CD4-positive, alpha-beta T cell (primary cell): ENCODE measurements around the gene PLLP. TPM values are rescaled to one million over a fixed set of nuclear protein-coding genes. Genes with fewer than 3 reads are reported as not detected.

Source experiments
- ATAC-seq: fragments of 200-7000 bp; cut with Tn5 transposase; one replicate; pipeline ENCODE4 v1.10.0; 2022; ENCODE audit warnings: mild to moderate bottlenecking; ENCODE audit not compliant: poor library complexity
- CTCF ChIA-PET: fragments of 350-600 bp; sonication (Branson Sonifier 250); formaldehyde crosslinking; loops from one replicate; lab custom pipeline; 2021; ENCODE audit warnings: antibody characterized with exemption, inconsistent platforms; lab: Charles Lee
- POLR2A ChIA-PET: fragments of 350-600 bp; sonication (Branson Sonifier 250); formaldehyde crosslinking; loops from one replicate; lab custom pipeline; 2021; ENCODE audit warnings: antibody characterized with exemption, inconsistent platforms; lab: Charles Lee
- DNase-seq, 14 experiments: peaks; one replicate each; pipeline ENCODE4 v3.0.0-alpha.2; 2013 to 2020; ENCODE audit warnings: mixed read lengths in 2 of 14
- H3K27ac ChIP-seq, 2 donors: one replicate each; pipeline versions ENCODE4 v1.5.1 to v1.7.0; 2013; ENCODE audit warnings: low read length in 2 of 2, low read depth in 1 of 2, mild to moderate bottlenecking in 1 of 2
- H3K27me3 ChIP-seq, 2 experiments: 1 replicate in 1 of 2; 2 replicates in 1 of 2; pipeline versions ENCODE4 v1.6.1 to v1.7.0; 2013; ENCODE audit warnings: low read length in 2 of 2, control low read depth in 1 of 2, mild to moderate bottlenecking in 1 of 2, moderate library complexity in 1 of 2; ENCODE audit not compliant: insufficient read depth in 2 of 2, control insufficient read depth in 1 of 2
- H3K36me3 ChIP-seq: one replicate; pipeline ENCODE4 v1.6.1; 2013; ENCODE audit warnings: low read length, control low read depth; ENCODE audit not compliant: insufficient read depth
- H3K4me1 ChIP-seq: one replicate; pipeline ENCODE4 v1.6.1; 2013; ENCODE audit warnings: low read length, control low read depth; ENCODE audit not compliant: insufficient read depth
- H3K4me3 ChIP-seq: one replicate; pipeline ENCODE4 v1.5.1; 2013; ENCODE audit warnings: mild to moderate bottlenecking, low read length, moderate library complexity
- H3K9me3 ChIP-seq, 2 experiments: 1 replicate in 1 of 2; 2 replicates in 1 of 2; pipeline versions ENCODE4 v1.6.1 to v1.7.0; 2013; ENCODE audit warnings: low read length in 2 of 2, mild to moderate bottlenecking in 2 of 2, control low read depth in 1 of 2, moderate library complexity in 1 of 2; ENCODE audit not compliant: control insufficient read depth in 1 of 2, insufficient read depth in 1 of 2
- H3K27ac Mint-ChIP-seq: one replicate; pipeline ENCODE4 v1.8.0; 2020; ENCODE audit warnings: mixed read lengths
- H3K27me3 Mint-ChIP-seq: one replicate; pipeline ENCODE4 v1.8.0; 2021; ENCODE audit warnings: mixed read lengths
- H3K36me3 Mint-ChIP-seq: one replicate; pipeline ENCODE4 v1.8.0; 2021; ENCODE audit warnings: low read depth, mixed read lengths
- H3K4me1 Mint-ChIP-seq: one replicate; pipeline ENCODE4 v1.8.0; 2021; ENCODE audit warnings: low read depth, mixed read lengths
- H3K4me3 Mint-ChIP-seq: one replicate; pipeline ENCODE4 v1.8.0; 2020; ENCODE audit warnings: mild to moderate bottlenecking, mixed read lengths
- H3K9me3 Mint-ChIP-seq: one replicate; pipeline ENCODE4 v1.8.0; 2020; ENCODE audit warnings: mixed read lengths
- intact Hi-C, 2 experiments: fragments of 100-400 bp; cut with DNase I in 1 of 2; cut with micrococcal nuclease in 1 of 2; formaldehyde crosslinking; loops; one replicate each; pipeline versions ENCODE4 v1.15.1 to v1.9.0; 2023 to 2025; cut with DNase I, micrococcal nuclease
- total RNA-seq, 174 experiments: library from RNA in 2 of 174; stranded (reverse) in 2 of 174; gene quantifications; one replicate each; pipeline ENCODE4 v1.2.3 and lab custom pipeline; 2021 to 2026
- TF ChIP-seq, protein P1 (sequence below): fragments of 200-600 bp; IDR thresholded peaks from one replicate; pipeline ENCODE4 v1.8.0; 2022; ENCODE audit warnings: antibody characterized with exemption, mild to moderate bottlenecking

PLLP gene
- total RNA-seq, 2 experiments from 2014 or later, result 1.8 to 2.5 TPM

DNA sequence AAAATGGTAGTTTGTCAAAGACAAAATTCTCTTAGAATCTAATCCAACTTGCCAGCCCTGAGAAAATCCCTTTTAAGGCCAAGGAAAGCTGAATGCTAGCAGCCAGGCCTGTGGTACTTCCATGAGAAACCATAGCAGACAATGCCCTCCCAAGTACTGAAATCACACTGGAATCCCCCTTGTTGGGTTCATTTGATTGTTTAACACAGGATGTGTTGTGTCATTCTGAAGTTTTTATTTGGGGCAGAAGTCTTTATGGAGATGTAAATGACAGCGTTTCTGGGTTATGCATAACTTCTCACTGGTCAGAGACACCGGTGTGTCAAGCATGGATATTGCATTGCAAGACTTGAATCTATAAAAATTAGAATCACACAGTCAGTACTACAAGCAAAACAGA lies 45.4 kb downstream of the PLLP start:
- peak in 1 of 14 experiments; percentile 23 for DNase-seq
- H3K9me3 ChIP-seq, result no peaks in the 10 kb centered on the region
- no peak for ATAC-seq
- TF ChIP-seq, protein P1, sequence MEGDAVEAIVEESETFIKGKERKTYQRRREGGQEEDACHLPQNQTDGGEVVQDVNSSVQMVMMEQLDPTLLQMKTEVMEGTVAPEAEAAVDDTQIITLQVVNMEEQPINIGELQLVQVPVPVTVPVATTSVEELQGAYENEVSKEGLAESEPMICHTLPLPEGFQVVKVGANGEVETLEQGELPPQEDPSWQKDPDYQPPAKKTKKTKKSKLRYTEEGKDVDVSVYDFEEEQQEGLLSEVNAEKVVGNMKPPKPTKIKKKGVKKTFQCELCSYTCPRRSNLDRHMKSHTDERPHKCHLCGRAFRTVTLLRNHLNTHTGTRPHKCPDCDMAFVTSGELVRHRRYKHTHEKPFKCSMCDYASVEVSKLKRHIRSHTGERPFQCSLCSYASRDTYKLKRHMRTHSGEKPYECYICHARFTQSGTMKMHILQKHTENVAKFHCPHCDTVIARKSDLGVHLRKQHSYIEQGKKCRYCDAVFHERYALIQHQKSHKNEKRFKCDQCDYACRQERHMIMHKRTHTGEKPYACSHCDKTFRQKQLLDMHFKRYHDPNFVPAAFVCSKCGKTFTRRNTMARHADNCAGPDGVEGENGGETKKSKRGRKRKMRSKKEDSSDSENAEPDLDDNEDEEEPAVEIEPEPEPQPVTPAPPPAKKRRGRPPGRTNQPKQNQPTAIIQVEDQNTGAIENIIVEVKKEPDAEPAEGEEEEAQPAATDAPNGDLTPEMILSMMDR, result no peak
- peaks cover 3% of the 10 kb centered on the region for H3K4me1 ChIP-seq
- H3K9me3 Mint-ChIP-seq, result no peaks in the 10 kb centered on the region
- H3K4me3 Mint-ChIP-seq, result no peak overlapping the region
- H3K27ac Mint-ChIP-seq, result no peak overlapping the region
- H3K27me3 Mint-ChIP-seq, result no peaks in the 10 kb centered on the region
- no peak overlapping the region for H3K4me3 ChIP-seq
- H3K27ac ChIP-seq, result no peak overlapping the region
- no peaks in the 10 kb centered on the region for H3K27me3 ChIP-seq
- H3K36me3 ChIP-seq, result peaks cover 32% of the 10 kb centered on the region
- intact Hi-C loops, result no loop called here
- peaks cover 42% of the 10 kb centered on the region for H3K36me3 Mint-ChIP-seq
- ChIA-PET POLR2A (interaction anchor here (0.7 kb wide), 2 partner anchors 31 to 207 kb away, joined by 4 read pairs; no protein-coding TSS in a partner anchor), CTCF (no interaction called here)
- peaks cover 3% of the 10 kb centered on the region for H3K4me1 Mint-ChIP-seq

DNA sequence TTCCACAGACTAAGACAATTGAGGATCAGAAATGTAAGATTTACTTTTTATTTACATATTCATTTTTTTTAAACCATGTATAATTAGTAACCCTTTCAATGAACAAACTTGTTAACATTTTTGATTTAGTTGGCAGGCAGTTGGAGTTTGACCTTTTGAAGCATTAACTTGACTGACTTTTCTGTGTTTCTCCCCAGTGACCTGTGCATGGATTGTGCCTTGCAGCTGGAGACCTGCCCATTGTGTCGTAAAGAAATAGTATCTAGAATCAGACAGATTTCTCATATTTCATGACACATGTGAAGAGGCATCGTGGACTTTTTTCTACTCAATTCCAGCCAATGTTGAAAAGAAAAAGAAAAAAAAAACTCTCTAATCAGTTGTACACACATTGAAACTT lies 45.8 kb downstream of the PLLP start:
- Histone ChIP-seq H3K27me3 (no peaks in the 10 kb centered on the region), H3K9me3 (no peaks in the 10 kb centered on the region), H3K4me3 (no peak overlapping the region), H3K4me1 (no peaks in the 10 kb centered on the region), H3K36me3 (peaks cover 36% of the 10 kb centered on the region), H3K27ac (no peak overlapping the region)
- TF ChIP-seq, protein P1, result no peak
- Mint-ChIP-seq H3K27ac (no peak overlapping the region), H3K27me3 (no peaks in the 10 kb centered on the region), H3K4me1 (no peaks in the 10 kb centered on the region), H3K9me3 (no peaks in the 10 kb centered on the region), H3K36me3 (peaks cover 46% of the 10 kb centered on the region), H3K4me3 (no peak overlapping the region)
- DNase-seq (no peak), ATAC-seq (no peak)
- intact Hi-C loops, result no loop called here
- ChIA-PET CTCF (no interaction called here), POLR2A (interaction anchor here (0.7 kb wide), 2 partner anchors 30 to 208 kb away, joined by 4 read pairs; no protein-coding TSS in a partner anchor)

DNA sequence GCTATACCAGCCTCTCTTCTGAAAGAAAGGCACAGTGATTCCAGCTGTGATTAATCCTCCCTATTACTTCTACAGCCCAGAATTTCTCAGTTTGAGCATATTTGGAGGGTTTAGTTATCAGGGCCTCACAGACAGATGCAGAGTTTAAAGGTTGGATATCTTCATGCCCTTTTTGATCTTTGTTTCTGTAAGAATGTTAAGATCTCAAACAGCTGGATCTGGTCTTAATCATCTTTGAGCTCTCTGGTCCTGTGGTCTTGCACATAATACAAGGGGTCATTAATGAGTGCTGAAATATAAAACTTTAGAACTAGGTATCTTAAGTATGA lies 48.5 kb downstream of the PLLP start:
- ChIA-PET CTCF (interaction anchor here (1.5 kb wide), 1 partner anchor 64 kb away, joined by 5 read pairs; no protein-coding TSS in a partner anchor), POLR2A (interaction anchor here (0.7 kb wide), 1 partner anchor 226 kb away, joined by 3 read pairs; the partner anchor contains the start of gene POLR2C)
- no peak overlapping the region for H3K4me3 Mint-ChIP-seq
- Histone ChIP-seq H3K36me3 (peaks cover 63% of the 10 kb centered on the region), H3K4me1 (no peaks in the 10 kb centered on the region), H3K27ac (no peak overlapping the region), H3K4me3 (no peak overlapping the region), H3K27me3 (no peaks in the 10 kb centered on the region), H3K9me3 (no peaks in the 10 kb centered on the region)
- no peaks in the 10 kb centered on the region for H3K9me3 Mint-ChIP-seq
- H3K27ac Mint-ChIP-seq, result no peak overlapping the region
- intact Hi-C loops, result no loop called here
- no peak for DNase-seq
- TF ChIP-seq, protein P1, result no peak
- ATAC-seq, result no peak
- no peaks in the 10 kb centered on the region for H3K27me3 Mint-ChIP-seq
- peaks cover 70% of the 10 kb centered on the region for H3K36me3 Mint-ChIP-seq
- no peaks in the 10 kb centered on the region for H3K4me1 Mint-ChIP-seq
